Measurements from ENCODE around the gene PHOSPHO2. TPM values are rescaled to one million over a fixed set of nuclear protein-coding genes. Genes with fewer than 3 reads are reported as not detected.

The PHOSPHO2 gene
- total and polyA plus RNA-seq, 9 of the 15 experiments (the other 6 are each of a cell fraction or from before 2014, with no cell fraction given) = 7.8 to 19.1 (median 11.7) TPM

DNA sequence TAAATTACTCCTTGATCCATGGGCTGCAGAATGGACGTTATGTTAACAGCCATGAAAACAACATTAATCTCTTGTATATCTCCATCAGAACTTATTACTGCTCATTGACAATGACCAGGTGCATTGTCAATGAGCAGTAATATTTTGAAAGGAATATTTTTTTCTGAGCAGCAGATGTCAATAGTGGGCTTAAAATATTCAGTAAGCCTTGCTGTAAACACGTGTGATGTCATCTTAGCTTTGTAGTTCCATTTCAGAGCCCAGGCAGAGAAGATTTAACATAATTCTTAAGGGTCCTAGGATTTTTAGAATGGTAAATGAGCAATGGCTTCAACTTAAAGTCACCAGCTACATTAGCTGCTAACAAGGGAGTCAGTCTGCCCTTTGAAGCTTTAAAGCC lies 26.7 kb upstream of the PHOSPHO2 start:
- intact Hi-C loops (cut with micrococcal nuclease) = loop anchor here (10.0 kb wide), 1 partner anchor 257 kb away; no protein-coding TSS in a partner anchor
- ChIA-PET POLR2A (interaction anchor here (0.7 to 1.7 kb wide), 8 partner anchors 10 to 507 kb away, joined by 3 to 8 read pairs (median 4); no protein-coding TSS in a partner anchor), CTCF (ENCODE audit: low intra/inter-chr PET ratio) (no interaction called here)
- Histone ChIP-seq H3K9me1 (ENCODE audit: control insufficient read depth, insufficient read depth, low read length) (no peaks in the 10 kb centered on the region), H2AFZ (ENCODE audit: low read depth, low read length) (no peak overlapping the region), H3K4me2 (ENCODE audit: insufficient read depth, low read length) (no peak overlapping the region), H3K4me3 (no peak overlapping the region), H4K20me1 (replicated peaks; ENCODE audit: control insufficient read depth, insufficient read depth, low read length) (no peaks in the 10 kb centered on the region), H3K9me3 (replicated peaks; ENCODE audit: control insufficient read depth, insufficient read depth, low read depth, low read length) (no peaks in the 10 kb centered on the region), H3K79me2 (ENCODE audit: control insufficient read depth, insufficient read depth, low read length) (no peaks in the 10 kb centered on the region), H3K27ac (ENCODE audit: extremely low read depth, low read depth, low read length) (no peak overlapping the region), H3K36me3 (ENCODE audit: control insufficient read depth, insufficient read depth, low read length) (no peaks in the 10 kb centered on the region), H3K9ac (ENCODE audit: insufficient read depth in 1 of 2, low read depth in 2 of 2, low read length in 2 of 2) (no peak overlapping the region), H3K27me3 (ENCODE audit: control insufficient read depth in 2 of 2, insufficient read depth in 2 of 2, low read length in 2 of 2) (no peaks in the 10 kb centered on the region), H3K4me1 (replicated peaks in 1 of 2; ENCODE audit: control insufficient read depth in 2 of 2, insufficient read depth in 2 of 2, low read length in 2 of 2) (peaks cover 4 to 68% of the 10 kb centered on the region in 2 experiments; a peak in 4 of 5 replicates)
- DNase-seq (ENCODE audit: extremely low read depth in 1 of 4, low spot score in 3 of 4) = no peak
- WGBS (ENCODE audit: insufficient coverage, low coverage, missing lambda C conversion rate) = 7% methylated on average over 2 of the region's 2 CpGs
- in situ Hi-C loops (cut with MboI) = no loop called here
- no TSS peak for BruUV-seq (replicated peaks)
- ATAC-seq = no peak
- FAIRE-seq = no peak
- TF ChIP-seq EHMT2 (IDR thresholded peaks at IDR 0.05) (no peak), RAD21 (CRISPR knock-in tag; conservative IDR thresholded peaks at IDR 0.05 in 1 of 2, IDR thresholded peaks at IDR 0.05 in 1 of 2) (peak in 1 of 2 experiments; percentile 37; a peak in 1 of 4 replicates), ATF3 (IDR thresholded peaks at IDR 0.05) (0 out of 2 replicates have a peak, but pooled peaks have one; percentile 17), ATF3 (CRISPR knock-in tag; conservative IDR thresholded peaks at IDR 0.05) (no peak), ATF7 (IDR thresholded peaks at IDR 0.05) (0 out of 2 replicates have a peak, but pooled peaks have one; percentile 41), ZNF282 (CRISPR knock-in tag; IDR thresholded peaks at IDR 0.05) (no peak), JUND (IDR thresholded peaks at IDR 0.05; ENCODE audit: borderline replicate concordance, low read depth, low read length) (peak; percentile 8; the same call in 1 of the 2 replicates), JUND (tag; IDR thresholded peaks at IDR 0.05; ENCODE audit: borderline replicate concordance, low read depth, low read length) (no peak)
- TF ChIP-seq, protein P1, sequence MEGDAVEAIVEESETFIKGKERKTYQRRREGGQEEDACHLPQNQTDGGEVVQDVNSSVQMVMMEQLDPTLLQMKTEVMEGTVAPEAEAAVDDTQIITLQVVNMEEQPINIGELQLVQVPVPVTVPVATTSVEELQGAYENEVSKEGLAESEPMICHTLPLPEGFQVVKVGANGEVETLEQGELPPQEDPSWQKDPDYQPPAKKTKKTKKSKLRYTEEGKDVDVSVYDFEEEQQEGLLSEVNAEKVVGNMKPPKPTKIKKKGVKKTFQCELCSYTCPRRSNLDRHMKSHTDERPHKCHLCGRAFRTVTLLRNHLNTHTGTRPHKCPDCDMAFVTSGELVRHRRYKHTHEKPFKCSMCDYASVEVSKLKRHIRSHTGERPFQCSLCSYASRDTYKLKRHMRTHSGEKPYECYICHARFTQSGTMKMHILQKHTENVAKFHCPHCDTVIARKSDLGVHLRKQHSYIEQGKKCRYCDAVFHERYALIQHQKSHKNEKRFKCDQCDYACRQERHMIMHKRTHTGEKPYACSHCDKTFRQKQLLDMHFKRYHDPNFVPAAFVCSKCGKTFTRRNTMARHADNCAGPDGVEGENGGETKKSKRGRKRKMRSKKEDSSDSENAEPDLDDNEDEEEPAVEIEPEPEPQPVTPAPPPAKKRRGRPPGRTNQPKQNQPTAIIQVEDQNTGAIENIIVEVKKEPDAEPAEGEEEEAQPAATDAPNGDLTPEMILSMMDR (IDR thresholded peaks at IDR 0.05 in 2 of 3, conservative IDR thresholded peaks at IDR 0.05 in 1 of 3; ENCODE audit: insufficient read depth in 2 of 3, low read depth in 1 of 3, low read length in 3 of 3) = peak in 1 of 3 experiments; percentile 21; a peak in 2 of 6 replicates
